BJ (cell line): ENCODE results near the gene EARS2. TPM values are rescaled to one million over a fixed set of nuclear protein-coding genes. Genes with fewer than 3 reads are reported as not detected.

Experiments used
- CTCF ChIA-PET: fragments of 350-600 bp; formaldehyde crosslinking; extraction: SDS; loops from one replicate; lab custom pipeline; 2021; ENCODE audit warnings: antibody characterized with exemption, inconsistent platforms; lab: Yijun Ruan, JAX
- POLR2A ChIA-PET: fragments of 300-600 bp; sonication (Branson Sonifier 250); formaldehyde crosslinking; extraction: SDS; loops from one replicate; lab custom pipeline; 2021; ENCODE audit warnings: antibody characterized with exemption; lab: Charles Lee
- DNase-seq: peaks from one replicate; pipeline ENCODE4 v3.0.0-alpha.2; 2011; ENCODE audit warnings: low read depth
- H3K27me3 ChIP-seq: 2 replicates; pipeline ENCODE4 v1.6.0; 2011; ENCODE audit warnings: low read length; ENCODE audit not compliant: control insufficient read depth, insufficient read depth
- H3K36me3 ChIP-seq: 2 replicates; pipeline ENCODE4 v1.5.1; 2011; ENCODE audit warnings: low read length; ENCODE audit not compliant: control insufficient read depth, insufficient read depth
- H3K4me3 ChIP-seq: 2 replicates; pipeline ENCODE4 v1.5.1; 2011; ENCODE audit warnings: low read depth, mild to moderate bottlenecking, control low read depth, low read length
- polyA plus RNA-seq: library from polyadenylated mRNA; depleted of rRNA; stranded (reverse); fragments of >200 nt; gene quantifications from 2 replicates; pipeline ENCODE4 v1.2.3, GENCODE V29; 2011
- TF ChIP-seq, protein P1 (sequence below): IDR thresholded peaks from 2 replicates; pipeline ENCODE4 v1.5.1; 2011; ENCODE audit warnings: low read depth, mild to moderate bottlenecking, control low read depth, inconsistent platforms, low read length, moderate library complexity; ENCODE audit not compliant: insufficient read depth

EARS2 gene
- polyA plus RNA-seq, 1 experiment = 28.8 TPM

- Histone ChIP-seq H3K27me3 (no peaks in the 10 kb centered on the region), H3K4me3 (no peak overlapping the region), H3K36me3 (peaks cover 15% of the 10 kb centered on the region)
- no peak for DNase-seq
- POLR2A ChIA-PET = no interaction called here
- TF ChIP-seq, protein P1, sequence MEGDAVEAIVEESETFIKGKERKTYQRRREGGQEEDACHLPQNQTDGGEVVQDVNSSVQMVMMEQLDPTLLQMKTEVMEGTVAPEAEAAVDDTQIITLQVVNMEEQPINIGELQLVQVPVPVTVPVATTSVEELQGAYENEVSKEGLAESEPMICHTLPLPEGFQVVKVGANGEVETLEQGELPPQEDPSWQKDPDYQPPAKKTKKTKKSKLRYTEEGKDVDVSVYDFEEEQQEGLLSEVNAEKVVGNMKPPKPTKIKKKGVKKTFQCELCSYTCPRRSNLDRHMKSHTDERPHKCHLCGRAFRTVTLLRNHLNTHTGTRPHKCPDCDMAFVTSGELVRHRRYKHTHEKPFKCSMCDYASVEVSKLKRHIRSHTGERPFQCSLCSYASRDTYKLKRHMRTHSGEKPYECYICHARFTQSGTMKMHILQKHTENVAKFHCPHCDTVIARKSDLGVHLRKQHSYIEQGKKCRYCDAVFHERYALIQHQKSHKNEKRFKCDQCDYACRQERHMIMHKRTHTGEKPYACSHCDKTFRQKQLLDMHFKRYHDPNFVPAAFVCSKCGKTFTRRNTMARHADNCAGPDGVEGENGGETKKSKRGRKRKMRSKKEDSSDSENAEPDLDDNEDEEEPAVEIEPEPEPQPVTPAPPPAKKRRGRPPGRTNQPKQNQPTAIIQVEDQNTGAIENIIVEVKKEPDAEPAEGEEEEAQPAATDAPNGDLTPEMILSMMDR = no peak
- CTCF ChIA-PET = interaction anchor here (2.1 kb wide), 1 partner anchor 24 kb away, joined by 6 read pairs; the partner anchor contains the start of genes EARS2 and UBFD1
Measured at GRCh38 chr16:23581764-23582163, 24.6 kb upstream of the EARS2 start.

- TF ChIP-seq, protein P1 = no peak
- Histone ChIP-seq H3K27me3 (no peaks in the 10 kb centered on the region), H3K4me3 (no peak overlapping the region), H3K36me3 (peaks cover 16% of the 10 kb centered on the region)
- no peak for DNase-seq
- ChIA-PET CTCF (interaction anchor here (2.1 kb wide), 1 partner anchor 22 kb away, joined by 6 read pairs; the partner anchor contains the start of genes EARS2 and UBFD1), POLR2A (no interaction called here)
Measured at GRCh38 chr16:23580391-23580790, 23.2 kb upstream of the EARS2 start.

DNA sequence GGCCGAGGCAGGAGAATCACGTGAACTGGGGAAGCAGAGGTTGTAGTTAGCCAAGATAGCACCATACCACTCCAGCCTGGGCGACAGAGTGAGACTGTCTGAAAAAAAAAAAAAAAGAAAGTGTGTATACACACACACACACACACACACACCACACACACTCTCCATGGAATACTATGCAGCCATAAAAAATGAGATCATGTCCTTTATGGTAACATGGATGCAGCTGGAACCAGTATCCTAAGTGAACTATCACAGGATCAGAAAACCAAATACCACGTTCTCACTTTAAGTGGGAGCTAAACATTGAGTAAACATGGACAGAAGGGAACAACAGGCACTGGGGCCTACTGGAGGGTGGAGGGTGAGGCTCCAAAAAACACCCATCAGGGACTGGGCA, 22.2 kb upstream of the EARS2 start:
- CTCF ChIA-PET = no interaction called here
- POLR2A ChIA-PET = no interaction called here
- no peak for DNase-seq

GRCh38 chr16:23578101-23578830, 21.1 kb upstream of the EARS2 start:
- TF ChIP-seq, protein P1 = no peak
- POLR2A ChIA-PET = no interaction called here
- Histone ChIP-seq H3K27me3 (no peaks in the 10 kb centered on the region), H3K4me3 (no peak overlapping the region), H3K36me3 (peaks cover 12% of the 10 kb centered on the region)
- CTCF ChIA-PET = interaction anchor here (1.0 kb wide), 1 partner anchor 18 kb away, joined by 4 read pairs; the partner anchor contains the start of gene NDUFAB1
- DNase-seq = no peak

More for the DNA sequence above, 22.2 kb upstream of the EARS2 start:
- TF ChIP-seq, protein P1 = no peak
- Histone ChIP-seq H3K4me3 (no peak overlapping the region), H3K27me3 (no peaks in the 10 kb centered on the region), H3K36me3 (peaks cover 11% of the 10 kb centered on the region)

DNA sequence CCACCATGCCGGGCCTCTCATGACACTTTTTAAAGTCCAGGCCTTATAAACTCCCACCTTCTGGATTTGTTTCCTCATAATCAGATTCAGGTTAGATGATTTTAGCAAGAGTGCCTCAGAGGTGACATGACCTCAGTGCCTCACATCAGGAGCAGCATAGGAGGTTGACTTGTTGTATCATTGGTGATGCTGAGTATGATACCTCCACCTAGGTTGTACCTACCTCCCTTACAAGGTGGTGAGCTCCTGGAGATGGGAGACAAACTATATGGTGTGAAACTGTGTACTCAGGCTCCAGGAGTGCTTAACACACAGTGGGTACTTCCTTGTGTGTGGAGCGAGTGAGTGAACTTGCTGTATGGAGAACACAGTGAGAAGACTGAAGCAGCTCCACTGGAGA, 20.3 kb upstream of the EARS2 start:
- TF ChIP-seq, protein P1 = no peak
- POLR2A ChIA-PET = no interaction called here
- peaks cover 14% of the 10 kb centered on the region for H3K36me3 ChIP-seq
- no peak overlapping the region for H3K4me3 ChIP-seq
- no peak for DNase-seq
- CTCF ChIA-PET = interaction anchor here (1.0 to 2.0 kb wide), 2 partner anchors 19 to 20 kb away, joined by 4 to 6 read pairs; partner anchors contain the start of genes EARS2, NDUFAB1 and UBFD1
- H3K27me3 ChIP-seq = no peaks in the 10 kb centered on the region
